ENCODE data around the gene ILF2.
"Not testable (repeated sequence)": the region's sequence is repeated elsewhere in the genome, so short reads cannot be mapped to it uniquely, and the experiment has no call there.

The ILF2 gene

GRCh38 chr1:153670859-153671627 is at the start of gene ILF2:
TSS of gene ILF2 (minus strand) at chr1:153670993. CDS start at chr1:153670922, 71 bp downstream.
- peak within 1 kb of the TSS; percentile 91 for H3K4me3 ChIP-seq (ENCODE audit: low read length)
- H3K27me3 ChIP-seq (ENCODE audit: insufficient read depth, low read length) = no peaks in the 10 kb centered on the region
- no peaks in the 10 kb centered on the region for H3K9me3 ChIP-seq (ENCODE audit: low read length)
- peaks cover 39% of the 10 kb centered on the region for H3K36me3 ChIP-seq (ENCODE audit: insufficient read depth, low read length)
- H2AFZ ChIP-seq (ENCODE audit: low read depth, low read length) = peak within 1 kb of the TSS; percentile 91
- H3K4me1 ChIP-seq (ENCODE audit: insufficient read depth, low read length) = peaks cover 14% of the 10 kb centered on the region

- H3K36me3 ChIP-seq (ENCODE audit: insufficient read depth, low read length) = no peaks in the 10 kb centered on the region
Observed at GRCh38 chr1:153717330-153717729, 46.5 kb upstream of the ILF2 start.

GRCh38 chr1:153716211-153716610 is 45.4 kb upstream of the ILF2 start:
- H3K4me1 ChIP-seq (ENCODE audit: insufficient read depth, low read length); H2AFZ ChIP-seq (ENCODE audit: low read depth, low read length); H3K36me3 ChIP-seq (ENCODE audit: insufficient read depth, low read length); H3K4me3 ChIP-seq (ENCODE audit: low read length); H3K27me3 ChIP-seq (ENCODE audit: insufficient read depth, low read length); H3K9me3 ChIP-seq (ENCODE audit: low read length): not testable (repeated sequence)

More at GRCh38 chr1:153717330-153717729, 46.5 kb upstream of the ILF2 start:
- Histone ChIP-seq H3K9me3 (ENCODE audit: low read length) (no peaks in the 10 kb centered on the region), H3K4me1 (ENCODE audit: insufficient read depth, low read length) (no peaks in the 10 kb centered on the region), H2AFZ (ENCODE audit: low read depth, low read length) (no peak overlapping the region), H3K4me3 (ENCODE audit: low read length) (no peak overlapping the region), H3K27me3 (ENCODE audit: insufficient read depth, low read length) (peaks cover 2% of the 10 kb centered on the region)

- Histone ChIP-seq H2AFZ (ENCODE audit: low read depth, low read length) (no peak overlapping the region), H3K27me3 (ENCODE audit: insufficient read depth, low read length) (no peaks in the 10 kb centered on the region), H3K9me3 (ENCODE audit: low read length) (no peaks in the 10 kb centered on the region), H3K36me3 (ENCODE audit: insufficient read depth, low read length) (no peaks in the 10 kb centered on the region), H3K4me1 (ENCODE audit: insufficient read depth, low read length) (no peaks in the 10 kb centered on the region), H3K4me3 (ENCODE audit: low read length) (no peak overlapping the region)
Observed at GRCh38 chr1:153711026-153711425, 40.2 kb upstream of the ILF2 start.

DNA sequence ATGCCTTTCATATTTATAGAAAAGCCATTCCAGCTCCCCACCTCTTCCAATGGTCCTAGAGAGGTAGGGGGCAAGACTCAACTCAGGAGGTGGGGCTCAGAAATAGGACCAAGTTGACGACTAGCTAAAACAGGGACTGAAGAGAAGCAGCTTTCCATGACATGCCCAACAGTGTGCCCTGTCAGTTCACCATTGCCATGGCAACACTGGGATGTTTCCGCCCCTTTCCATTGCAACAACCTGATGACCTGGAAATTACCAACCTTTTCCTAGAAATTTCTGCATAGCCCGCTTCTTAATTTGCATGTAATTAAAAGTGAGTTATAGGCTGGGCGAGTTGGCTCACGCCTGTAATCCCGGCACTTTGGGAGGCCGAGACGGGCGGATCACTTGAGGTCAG is 34.7 kb upstream of the ILF2 start:
- Histone ChIP-seq H3K4me3 (ENCODE audit: low read length) (no peak overlapping the region), H2AFZ (ENCODE audit: low read depth, low read length) (no peak overlapping the region), H3K27me3 (ENCODE audit: insufficient read depth, low read length) (no peaks in the 10 kb centered on the region), H3K4me1 (ENCODE audit: insufficient read depth, low read length) (no peaks in the 10 kb centered on the region), H3K9me3 (ENCODE audit: low read length) (no peaks in the 10 kb centered on the region), H3K36me3 (ENCODE audit: insufficient read depth, low read length) (no peaks in the 10 kb centered on the region)

DNA sequence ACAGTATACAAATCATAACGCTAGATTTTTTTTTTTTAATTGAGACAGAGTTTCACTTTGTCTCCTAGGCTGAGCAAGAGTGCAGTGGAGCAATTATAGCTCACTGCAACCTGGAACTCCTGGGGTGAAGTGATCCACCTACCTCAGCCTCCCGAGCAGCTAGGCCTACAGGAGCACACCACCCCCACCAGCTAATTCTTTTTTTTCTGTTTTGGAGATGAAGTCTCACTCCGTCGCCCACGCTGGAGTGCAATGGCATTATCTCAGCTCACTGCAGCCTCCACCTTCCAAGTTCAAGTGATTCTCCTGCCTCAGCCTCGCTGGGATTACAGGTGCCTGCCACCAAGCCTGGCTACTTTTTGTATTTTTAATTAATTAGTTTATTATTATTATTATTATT is 29.0 kb upstream of the ILF2 start:
- no peaks in the 10 kb centered on the region for H3K36me3 ChIP-seq (ENCODE audit: insufficient read depth, low read length)
- peaks cover 10% of the 10 kb centered on the region for H3K4me1 ChIP-seq (ENCODE audit: insufficient read depth, low read length)
- H3K4me3 ChIP-seq (ENCODE audit: low read length) = no peak overlapping the region
- no peaks in the 10 kb centered on the region for H3K9me3 ChIP-seq (ENCODE audit: low read length)
- no peaks in the 10 kb centered on the region for H3K27me3 ChIP-seq (ENCODE audit: insufficient read depth, low read length)
- H2AFZ ChIP-seq (ENCODE audit: low read depth, low read length) = no peak overlapping the region

- no peak overlapping the region for H2AFZ ChIP-seq (ENCODE audit: low read depth, low read length)
- H3K36me3 ChIP-seq (ENCODE audit: insufficient read depth, low read length) = no peaks in the 10 kb centered on the region
- no peaks in the 10 kb centered on the region for H3K27me3 ChIP-seq (ENCODE audit: insufficient read depth, low read length)
- H3K9me3 ChIP-seq (ENCODE audit: low read length) = no peaks in the 10 kb centered on the region
- H3K4me3 ChIP-seq (ENCODE audit: low read length) = no peak overlapping the region
- H3K4me1 ChIP-seq (ENCODE audit: insufficient read depth, low read length) = peaks cover 10% of the 10 kb centered on the region
Observed at GRCh38 chr1:153698923-153699714, 28.3 kb upstream of the ILF2 start.

GRCh38 chr1:153698020-153698922 is 27.5 kb upstream of the ILF2 start:
- no peak overlapping the region for H3K4me3 ChIP-seq (ENCODE audit: low read length)
- H3K9me3 ChIP-seq (ENCODE audit: low read length) = no peaks in the 10 kb centered on the region
- no peaks in the 10 kb centered on the region for H3K36me3 ChIP-seq (ENCODE audit: insufficient read depth, low read length)
- H3K27me3 ChIP-seq (ENCODE audit: insufficient read depth, low read length) = peaks cover under 1% of the 10 kb centered on the region
- peaks cover 10% of the 10 kb centered on the region for H3K4me1 ChIP-seq (ENCODE audit: insufficient read depth, low read length)
- H2AFZ ChIP-seq (ENCODE audit: low read depth, low read length) = peak overlapping the region; percentile 44

DNA sequence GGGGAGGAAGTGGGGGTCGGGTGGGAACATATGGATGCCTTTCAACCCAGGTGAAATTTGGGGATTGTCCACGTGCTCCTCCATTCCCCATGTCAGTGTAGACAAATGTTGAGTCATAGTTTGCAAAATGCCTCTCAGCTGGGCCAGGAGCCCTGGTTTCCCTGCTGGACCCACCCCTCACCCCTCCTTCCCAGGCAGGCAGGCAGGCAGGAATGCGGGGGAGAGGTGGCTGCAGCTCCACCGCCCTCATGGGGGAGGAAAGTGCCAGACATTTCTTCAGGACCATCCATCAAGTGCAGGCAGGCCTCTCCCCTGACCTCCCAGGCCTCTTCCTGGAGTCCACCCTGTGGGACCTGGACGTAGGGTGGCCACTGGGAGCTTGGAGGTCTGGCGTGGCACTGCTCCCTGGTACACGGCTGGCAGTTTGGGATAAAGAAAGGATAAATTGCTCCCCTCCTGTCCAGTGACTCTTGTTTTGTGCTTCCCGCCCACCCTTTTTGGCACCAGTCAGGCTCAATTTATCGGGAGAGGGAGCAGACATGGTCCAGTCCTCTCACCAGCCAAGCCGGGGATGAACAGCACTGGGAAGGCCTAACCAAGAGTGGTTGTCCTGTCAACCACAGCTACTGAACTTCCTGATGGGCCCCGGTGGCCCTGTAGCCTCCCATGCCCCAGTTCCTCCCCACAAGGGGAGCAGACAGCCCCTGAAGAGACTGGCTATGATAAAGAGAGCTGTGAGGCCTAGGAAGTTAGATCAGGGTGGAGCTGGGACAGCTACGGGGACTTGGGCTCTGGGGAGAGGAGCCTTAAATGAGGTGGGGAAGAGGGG is 26.6 kb upstream of the ILF2 start:
- H2AFZ ChIP-seq (ENCODE audit: low read depth, low read length) = peak overlapping the region; percentile 44
- H3K4me3 ChIP-seq (ENCODE audit: low read length) = no peak overlapping the region
- H3K36me3 ChIP-seq (ENCODE audit: insufficient read depth, low read length) = no peaks in the 10 kb centered on the region
- no peaks in the 10 kb centered on the region for H3K9me3 ChIP-seq (ENCODE audit: low read length)
- H3K27me3 ChIP-seq (ENCODE audit: insufficient read depth, low read length) = peaks cover 5% of the 10 kb centered on the region
- H3K4me1 ChIP-seq (ENCODE audit: insufficient read depth, low read length) = peaks cover 10% of the 10 kb centered on the region

DNA sequence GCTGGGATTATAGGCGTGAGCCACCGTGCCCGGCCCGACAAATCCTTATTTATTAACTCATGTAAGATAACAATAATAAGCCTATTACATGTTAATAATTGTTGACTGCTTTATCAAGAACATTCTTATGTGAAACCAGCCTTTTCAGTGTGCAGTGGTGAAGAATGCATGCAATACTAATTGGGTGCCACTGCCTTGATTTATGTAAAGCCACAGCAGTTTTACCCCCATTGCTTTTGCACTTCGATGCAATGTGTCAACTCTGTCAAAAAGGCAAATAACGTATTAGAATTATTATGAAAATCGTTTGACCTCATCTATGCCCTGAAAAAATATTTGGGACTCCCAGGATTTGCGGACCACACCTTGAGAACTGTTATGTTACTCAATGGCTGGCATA is 25.9 kb upstream of the ILF2 start:
- H3K4me1 ChIP-seq (ENCODE audit: insufficient read depth, low read length) = peaks cover 10% of the 10 kb centered on the region
- no peak overlapping the region for H3K4me3 ChIP-seq (ENCODE audit: low read length)
- H3K9me3 ChIP-seq (ENCODE audit: low read length) = no peaks in the 10 kb centered on the region
- no peak overlapping the region for H2AFZ ChIP-seq (ENCODE audit: low read depth, low read length)
- no peaks in the 10 kb centered on the region for H3K36me3 ChIP-seq (ENCODE audit: insufficient read depth, low read length)
- H3K27me3 ChIP-seq (ENCODE audit: insufficient read depth, low read length) = peaks cover 5% of the 10 kb centered on the region

DNA sequence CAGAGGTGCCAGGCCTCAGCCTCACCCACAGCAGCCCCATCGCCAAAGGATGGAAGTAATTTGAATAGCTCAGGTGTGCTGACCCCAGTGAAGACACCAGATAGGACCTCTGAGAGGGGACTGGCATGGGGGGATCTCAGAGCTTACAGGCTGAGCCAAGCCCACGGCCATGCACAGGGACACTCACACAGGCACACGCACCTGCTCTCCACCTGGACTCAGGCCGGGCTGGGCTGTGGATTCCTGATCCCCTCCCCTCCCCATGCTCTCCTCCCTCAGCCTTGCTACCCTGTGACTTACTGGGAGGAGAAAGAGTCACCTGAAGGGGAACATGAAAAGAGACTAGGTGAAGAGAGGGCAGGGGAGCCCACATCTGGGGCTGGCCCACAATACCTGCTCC is 22.7 kb upstream of the ILF2 start:
- Histone ChIP-seq H3K4me1 (ENCODE audit: insufficient read depth, low read length) (peaks cover 9% of the 10 kb centered on the region), H3K36me3 (ENCODE audit: insufficient read depth, low read length) (no peaks in the 10 kb centered on the region), H3K9me3 (ENCODE audit: low read length) (no peaks in the 10 kb centered on the region)

DNA sequence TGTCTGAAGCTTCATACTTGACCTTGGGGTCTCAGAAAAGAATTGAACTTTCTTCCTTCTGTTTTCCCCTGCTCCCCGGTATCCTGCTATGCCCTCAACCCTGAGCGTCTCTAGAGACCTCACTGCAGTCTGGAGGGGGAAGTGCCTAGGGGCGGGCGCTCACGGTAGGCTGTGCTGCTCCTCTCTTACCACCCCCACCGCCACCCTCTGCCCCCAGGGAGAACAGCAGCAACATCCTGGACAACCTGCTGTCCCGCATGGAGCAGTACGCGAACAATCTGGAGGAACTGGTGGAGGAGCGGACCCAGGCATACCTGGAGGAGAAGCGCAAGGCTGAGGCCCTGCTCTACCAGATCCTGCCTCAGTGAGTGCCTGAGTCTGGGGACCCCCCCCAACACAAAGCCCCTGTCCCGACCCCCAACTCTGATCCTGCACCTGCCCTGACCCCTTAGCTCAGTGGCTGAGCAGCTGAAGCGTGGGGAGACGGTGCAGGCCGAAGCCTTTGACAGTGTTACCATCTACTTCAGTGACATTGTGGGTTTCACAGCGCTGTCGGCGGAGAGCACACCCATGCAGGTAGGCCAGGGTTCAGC is 18.0 kb upstream of the ILF2 start:
- Histone ChIP-seq H3K4me1 (ENCODE audit: insufficient read depth, low read length) (no peaks in the 10 kb centered on the region), H3K9me3 (ENCODE audit: low read length) (no peaks in the 10 kb centered on the region), H3K36me3 (ENCODE audit: insufficient read depth, low read length) (no peaks in the 10 kb centered on the region), H3K27me3 (ENCODE audit: insufficient read depth, low read length) (peaks cover 20% of the 10 kb centered on the region), H2AFZ (ENCODE audit: low read depth, low read length) (no peak overlapping the region), H3K4me3 (ENCODE audit: low read length) (no peak overlapping the region)

More for the DNA sequence above, 22.7 kb upstream of the ILF2 start:
- Histone ChIP-seq H3K27me3 (ENCODE audit: insufficient read depth, low read length) (peaks cover 9% of the 10 kb centered on the region), H3K4me3 (ENCODE audit: low read length) (no peak overlapping the region), H2AFZ (ENCODE audit: low read depth, low read length) (no peak overlapping the region)
